PC-9 (cell line): Measurements from ENCODE around the gene NPW. TPM values are rescaled to one million over a fixed set of nuclear protein-coding genes. Genes with fewer than 3 reads are reported as not detected.

Source experiments
- BruUV-seq: library from RNA; stranded (reverse); fragments of 400-500 nt; replicated peaks from 2 replicates; lab custom pipeline; 2021; lab: Mats Ljungman, UMichigan
- CTCF ChIA-PET: fragments of 300-600 bp; sonication (Branson Sonifier 250); formaldehyde crosslinking; loops from one replicate; lab custom pipeline; 2022; ENCODE audit warnings: antibody characterized with exemption; lab: Charles Lee
- POLR2A ChIA-PET: fragments of 300-600 bp; sonication (Branson Sonifier 250); formaldehyde crosslinking; loops from one replicate; lab custom pipeline; 2022; ENCODE audit warnings: antibody characterized with exemption; ENCODE audit not compliant: unreplicated experiment; lab: Charles Lee
- DNase-seq, 2 experiments: peaks; one replicate each; pipeline versions ENCODE4 v3.0.0 to v3.0.0-alpha.2; 2015 to 2022; ENCODE audit warnings: mixed read lengths in 1 of 2
- H2AFZ ChIP-seq: fragments of 200-600 bp; sonication (generic); 2 replicates; pipeline ENCODE4 v1.8.1; 2017; ENCODE audit warnings: antibody characterized with exemption
- H3F3A ChIP-seq: fragments of 200-600 bp; sonication (generic); 2 replicates; pipeline ENCODE4 v1.8.1; 2017; ENCODE audit warnings: antibody characterized with exemption, mild to moderate bottlenecking, low read depth; ENCODE audit not compliant: insufficient read depth
- H3K27ac ChIP-seq: fragments of 200-600 bp; sonication (generic); 2 replicates; pipeline ENCODE4 v1.6.1; 2016; ENCODE audit warnings: mixed run types
- H3K27me3 ChIP-seq: fragments of 200-600 bp; sonication (generic); 2 replicates; pipeline ENCODE4 v1.6.1; 2016; ENCODE audit warnings: low read depth, mixed run types; ENCODE audit not compliant: insufficient read depth
- H3K36me3 ChIP-seq: fragments of 200-600 bp; sonication (generic); 2 replicates; pipeline ENCODE4 v1.6.1; 2016; ENCODE audit warnings: low read depth, mixed run types
- H3K4me1 ChIP-seq: fragments of 200-600 bp; sonication (generic); replicated peaks from 2 replicates; pipeline ENCODE4 v1.6.1; 2016; ENCODE audit warnings: mixed run types; ENCODE audit not compliant: insufficient read depth
- H3K4me2 ChIP-seq: fragments of 200-600 bp; sonication (generic); 2 replicates; pipeline ENCODE4 v1.6.1; 2017; ENCODE audit warnings: mixed run types
- H3K4me3 ChIP-seq: fragments of 200-600 bp; sonication (generic); 2 replicates; pipeline ENCODE4 v1.6.1; 2016; ENCODE audit warnings: mixed run types
- H3K79me2 ChIP-seq: fragments of 200-600 bp; sonication (generic); 2 replicates; pipeline ENCODE4 v1.6.1; 2017; ENCODE audit warnings: low read depth, mixed run types
- H3K9me2 ChIP-seq: fragments of 200-600 bp; sonication (generic); 2 replicates; pipeline ENCODE4 v1.8.1; 2017; ENCODE audit warnings: mild to moderate bottlenecking; ENCODE audit not compliant: insufficient read depth
- H3K9me3 ChIP-seq: fragments of 200-600 bp; sonication (generic); 2 replicates; pipeline ENCODE4 v1.8.1; 2016; ENCODE audit warnings: low read depth; ENCODE audit not compliant: insufficient read depth
- H4K20me1 ChIP-seq: fragments of 200-600 bp; sonication (generic); 2 replicates; pipeline ENCODE4 v1.8.1; 2017; ENCODE audit not compliant: insufficient read depth
- CTCF ChIP-seq: fragments of 200-600 bp; sonication (generic); conservative IDR thresholded peaks from 2 replicates; pipeline ENCODE4 v1.6.1; 2017; ENCODE audit warnings: mixed run types, antibody characterized with exemption, mild to moderate bottlenecking, moderate library complexity
- EZH2 ChIP-seq: fragments of 200-600 bp; sonication (generic); IDR thresholded peaks from 2 replicates; pipeline ENCODE4 v1.8.0; 2017; ENCODE audit warnings: antibody characterized with exemption, low read depth
- intact Hi-C: fragments of 100-400 bp; cut with micrococcal nuclease; formaldehyde crosslinking; loops from one replicate; pipeline ENCODE4 v1.10.0; 2022; ENCODE audit not compliant: unreplicated experiment
- total RNA-seq: library from RNA; stranded (reverse); gene quantifications from 2 replicates; pipeline ENCODE4 v1.2.3, GENCODE V29; 2021

Gene NPW
- total RNA-seq, 1 experiment from 2014 or later = 4.0 TPM

DNA sequence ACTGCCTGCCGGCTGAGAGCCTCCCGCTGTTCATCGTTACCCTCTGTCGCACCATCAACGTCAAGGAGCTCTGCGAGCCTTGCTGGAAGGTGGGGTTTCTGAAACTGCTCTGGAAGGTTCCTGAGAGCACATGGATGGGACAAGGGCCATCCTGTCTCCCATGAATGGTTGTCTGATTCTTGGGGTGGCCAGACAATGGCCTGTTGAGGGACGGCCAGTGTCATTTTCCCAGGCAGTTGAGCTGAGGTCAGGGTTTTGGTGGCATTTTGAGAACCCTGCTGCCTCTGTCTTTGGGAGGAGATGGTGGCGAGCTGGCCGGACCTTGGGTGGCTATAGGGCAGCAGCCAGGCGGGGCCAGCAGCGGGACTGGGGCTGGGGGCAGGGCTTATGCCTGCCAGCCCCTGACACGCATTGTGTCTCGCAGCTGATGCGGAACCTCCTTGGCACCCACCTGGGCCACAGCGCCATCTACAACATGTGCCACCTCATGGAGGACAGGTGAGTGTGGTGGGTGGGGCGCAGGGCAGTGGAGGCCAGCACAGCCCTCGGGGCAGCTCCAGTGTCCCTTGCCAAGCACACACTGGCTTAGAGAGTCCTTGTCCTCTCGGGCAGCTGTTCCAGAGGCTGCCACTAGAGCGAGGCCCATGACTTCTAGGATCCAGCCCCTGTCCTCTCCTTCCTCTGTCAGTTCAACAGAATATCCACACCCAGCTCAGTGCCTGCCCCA, 37.3 kb downstream of the NPW start:
- H3F3A ChIP-seq = no peaks in the 10 kb centered on the region
- H3K4me2 ChIP-seq = no peak overlapping the region
- no peaks in the 10 kb centered on the region for H3K79me2 ChIP-seq
- H3K4me1 ChIP-seq = no peaks in the 10 kb centered on the region
- H4K20me1 ChIP-seq = no peaks in the 10 kb centered on the region
- H3K36me3 ChIP-seq = no peaks in the 10 kb centered on the region
- no peaks in the 10 kb centered on the region for H3K9me2 ChIP-seq
- H3K27ac ChIP-seq = no peak overlapping the region
- H3K9me3 ChIP-seq = no peaks in the 10 kb centered on the region
- intact Hi-C loops = loop anchor here (2.0 kb wide), 1 partner anchor 34 kb away; no protein-coding TSS in a partner anchor
- no peak overlapping the region for H2AFZ ChIP-seq
- no peak for DNase-seq
- POLR2A ChIA-PET = no interaction called here
- BruUV-seq = no TSS peak
- peak; percentile 30; the same call in 1 of the 2 replicates for TF ChIP-seq CTCF
- TF ChIP-seq EZH2 = no peak
- no peak overlapping the region for H3K4me3 ChIP-seq
- CTCF ChIA-PET = interaction anchor here (0.6 to 0.8 kb wide), 2 partner anchors 34 to 1859 kb away, joined by 3 to 14 read pairs; no protein-coding TSS in a partner anchor
- no peaks in the 10 kb centered on the region for H3K27me3 ChIP-seq

DNA sequence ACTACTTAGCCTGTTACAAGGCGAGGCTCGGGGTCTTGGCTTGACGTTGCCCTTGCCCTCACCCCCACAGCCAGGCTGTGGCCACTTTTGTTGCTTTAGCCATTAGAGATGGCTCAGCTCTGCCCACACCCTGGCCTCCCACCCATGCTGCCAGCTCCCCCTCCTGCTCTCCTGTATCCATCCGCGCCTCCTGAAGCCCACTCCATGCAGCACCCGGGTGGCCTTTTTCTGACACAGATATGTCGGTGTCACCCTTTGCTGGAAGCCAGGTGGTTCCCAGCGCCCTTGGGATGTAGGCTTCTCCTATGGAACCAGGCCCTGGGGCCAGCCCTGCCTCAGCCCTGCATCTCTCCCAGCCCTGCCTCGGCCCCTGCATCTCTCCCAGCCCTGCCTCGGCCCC, 37.9 kb downstream of the NPW start:
- Histone ChIP-seq H3K27ac (no peak overlapping the region), H2AFZ (no peak overlapping the region), H3K4me2 (no peak overlapping the region), H3K36me3 (no peaks in the 10 kb centered on the region), H3K9me3 (no peaks in the 10 kb centered on the region), H4K20me1 (no peaks in the 10 kb centered on the region), H3F3A (no peaks in the 10 kb centered on the region), H3K9me2 (no peaks in the 10 kb centered on the region), H3K4me1 (no peaks in the 10 kb centered on the region), H3K4me3 (no peak overlapping the region), H3K79me2 (no peaks in the 10 kb centered on the region), H3K27me3 (no peaks in the 10 kb centered on the region)
- DNase-seq = no peak
- intact Hi-C loops = loop anchor here (2.0 kb wide), 1 partner anchor 35 kb away; no protein-coding TSS in a partner anchor
- BruUV-seq = no TSS peak
- ChIA-PET POLR2A (no interaction called here), CTCF (no interaction called here)
- no peak for TF ChIP-seq CTCF
- no peak for TF ChIP-seq EZH2

DNA sequence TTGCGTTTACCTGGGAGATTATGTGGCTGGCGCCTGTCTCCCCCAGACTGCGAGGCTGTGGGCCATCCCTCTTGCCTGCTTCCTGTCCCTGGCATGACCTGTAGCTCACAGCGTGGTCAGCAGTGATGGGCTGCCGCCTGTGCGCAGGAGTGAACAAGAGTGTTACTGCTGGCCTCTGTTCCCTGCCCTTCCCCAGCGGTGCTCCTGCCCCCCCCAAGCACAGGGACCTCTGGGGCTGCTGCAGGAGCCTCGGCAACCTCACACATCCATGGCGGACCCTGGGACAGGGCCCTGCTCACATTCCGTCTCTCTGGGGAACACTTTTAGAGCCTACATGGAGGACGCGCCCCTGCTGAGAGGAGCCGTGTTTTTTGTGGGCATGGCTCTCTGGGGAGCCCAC, 38.8 kb downstream of the NPW start:
- intact Hi-C loops = no loop called here
- H3K4me2 ChIP-seq = no peak overlapping the region
- DNase-seq = no peak

More for the DNA sequence above, 38.8 kb downstream of the NPW start:
- H3K9me3 ChIP-seq = no peaks in the 10 kb centered on the region
- BruUV-seq = no TSS peak
- H3K4me1 ChIP-seq = no peaks in the 10 kb centered on the region
- H3K79me2 ChIP-seq = no peaks in the 10 kb centered on the region
- H3K4me3 ChIP-seq = no peak overlapping the region
- H3K27me3 ChIP-seq = no peaks in the 10 kb centered on the region
- no peak overlapping the region for H3K27ac ChIP-seq
- H3K9me2 ChIP-seq = no peaks in the 10 kb centered on the region
- H4K20me1 ChIP-seq = no peaks in the 10 kb centered on the region
- no peak overlapping the region for H2AFZ ChIP-seq
- H3K36me3 ChIP-seq = no peaks in the 10 kb centered on the region
- no peak for TF ChIP-seq CTCF
- no peak for TF ChIP-seq EZH2
- H3F3A ChIP-seq = no peaks in the 10 kb centered on the region
- CTCF ChIA-PET = no interaction called here
- POLR2A ChIA-PET = no interaction called here
